Measurements from ENCODE around the gene OSBPL2. TPM values are rescaled to one million over a fixed set of nuclear protein-coding genes. Genes with fewer than 3 reads are reported as not detected.

OSBPL2 gene
- total and polyA plus RNA-seq, 2 donors (not counting 1 experiment from before 2014, with no cell fraction given), result 13.3 to 27.9 TPM

DNA sequence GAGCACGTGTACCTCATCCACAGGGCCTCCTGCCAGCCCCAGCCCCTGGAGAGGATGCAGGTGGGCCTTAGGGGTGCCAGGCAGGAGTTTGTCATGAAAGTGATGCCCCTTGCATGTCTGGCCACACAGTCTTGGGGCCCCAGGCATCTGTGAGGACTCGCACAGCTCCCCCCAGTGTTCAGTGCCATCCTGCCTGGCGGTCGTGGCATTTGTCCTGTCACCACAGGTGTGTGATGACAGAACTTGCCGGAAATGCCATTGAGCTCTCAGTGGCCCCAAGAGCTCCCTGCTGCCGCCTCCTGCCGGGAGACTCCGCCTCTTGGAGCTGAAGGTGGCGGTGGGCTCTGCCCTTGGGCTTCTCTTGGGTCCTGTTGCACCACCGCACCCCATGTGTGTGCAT is 33.9 kb downstream of the OSBPL2 start:
- Histone ChIP-seq H3K79me2 (ENCODE audit: control insufficient read depth, insufficient read depth, low read length) (no peaks in the 10 kb centered on the region), H4K20me1 (ENCODE audit: control insufficient read depth, extremely low read depth, insufficient read depth, low read length) (no peaks in the 10 kb centered on the region), H3K4me1 (ENCODE audit: control insufficient read depth, extremely low read depth, insufficient read depth, low read length) (no peaks in the 10 kb centered on the region), H3K27me3 (ENCODE audit: control insufficient read depth, insufficient read depth, low read length) (no peaks in the 10 kb centered on the region), H3K9ac (ENCODE audit: insufficient read depth, low read length) (no peak overlapping the region), H2AFZ (ENCODE audit: low read length) (no peak overlapping the region), H3K9me3 (ENCODE audit: control insufficient read depth, insufficient read depth, low read depth, low read length) (no peaks in the 10 kb centered on the region), H3K27ac (ENCODE audit: insufficient read depth, low read length) (no peak overlapping the region), H3K36me3 (ENCODE audit: control insufficient read depth, insufficient read depth, low read length) (peaks cover 3% of the 10 kb centered on the region), H3K4me2 (ENCODE audit: extremely low read depth, insufficient read depth, low read length) (no peak overlapping the region), H3K4me3 (replicated peaks in 1 of 4; ENCODE audit: control extremely low read depth in 1 of 4, insufficient read depth in 1 of 4, low read depth in 3 of 4, low read length in 4 of 4) (no peak overlapping the region)
- TF ChIP-seq, protein P1, sequence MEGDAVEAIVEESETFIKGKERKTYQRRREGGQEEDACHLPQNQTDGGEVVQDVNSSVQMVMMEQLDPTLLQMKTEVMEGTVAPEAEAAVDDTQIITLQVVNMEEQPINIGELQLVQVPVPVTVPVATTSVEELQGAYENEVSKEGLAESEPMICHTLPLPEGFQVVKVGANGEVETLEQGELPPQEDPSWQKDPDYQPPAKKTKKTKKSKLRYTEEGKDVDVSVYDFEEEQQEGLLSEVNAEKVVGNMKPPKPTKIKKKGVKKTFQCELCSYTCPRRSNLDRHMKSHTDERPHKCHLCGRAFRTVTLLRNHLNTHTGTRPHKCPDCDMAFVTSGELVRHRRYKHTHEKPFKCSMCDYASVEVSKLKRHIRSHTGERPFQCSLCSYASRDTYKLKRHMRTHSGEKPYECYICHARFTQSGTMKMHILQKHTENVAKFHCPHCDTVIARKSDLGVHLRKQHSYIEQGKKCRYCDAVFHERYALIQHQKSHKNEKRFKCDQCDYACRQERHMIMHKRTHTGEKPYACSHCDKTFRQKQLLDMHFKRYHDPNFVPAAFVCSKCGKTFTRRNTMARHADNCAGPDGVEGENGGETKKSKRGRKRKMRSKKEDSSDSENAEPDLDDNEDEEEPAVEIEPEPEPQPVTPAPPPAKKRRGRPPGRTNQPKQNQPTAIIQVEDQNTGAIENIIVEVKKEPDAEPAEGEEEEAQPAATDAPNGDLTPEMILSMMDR (conservative IDR thresholded peaks at IDR 0.05 in 1 of 2, IDR thresholded peaks at IDR 0.05 in 1 of 2; ENCODE audit: low read depth in 1 of 2, low read length in 2 of 2), result no peak
- no peak for TF ChIP-seq EZH2 (IDR thresholded peaks at IDR 0.05; ENCODE audit: low read length, missing control alignments)
- DNase-seq (ENCODE audit: low read depth in 2 of 2), result no peak

- Histone ChIP-seq H3K4me3 (replicated peaks in 1 of 4; ENCODE audit: control extremely low read depth in 1 of 4, insufficient read depth in 1 of 4, low read depth in 3 of 4, low read length in 4 of 4) (no peak overlapping the region), H3K4me2 (ENCODE audit: extremely low read depth, insufficient read depth, low read length) (no peak overlapping the region), H3K9ac (ENCODE audit: insufficient read depth, low read length) (no peak overlapping the region), H3K79me2 (ENCODE audit: control insufficient read depth, insufficient read depth, low read length) (no peaks in the 10 kb centered on the region), H3K9me3 (ENCODE audit: control insufficient read depth, insufficient read depth, low read depth, low read length) (no peaks in the 10 kb centered on the region), H4K20me1 (ENCODE audit: control insufficient read depth, extremely low read depth, insufficient read depth, low read length) (no peaks in the 10 kb centered on the region), H2AFZ (ENCODE audit: low read length) (no peak overlapping the region), H3K27ac (ENCODE audit: insufficient read depth, low read length) (no peak overlapping the region), H3K4me1 (ENCODE audit: control insufficient read depth, extremely low read depth, insufficient read depth, low read length) (no peaks in the 10 kb centered on the region), H3K27me3 (ENCODE audit: control insufficient read depth, insufficient read depth, low read length) (no peaks in the 10 kb centered on the region), H3K36me3 (ENCODE audit: control insufficient read depth, insufficient read depth, low read length) (peaks cover 3% of the 10 kb centered on the region)
- DNase-seq (ENCODE audit: low read depth in 2 of 2), result no peak
- TF ChIP-seq, protein P1 (conservative IDR thresholded peaks at IDR 0.05 in 1 of 2, IDR thresholded peaks at IDR 0.05 in 1 of 2; ENCODE audit: low read depth in 1 of 2, low read length in 2 of 2), result no peak
- no peak for TF ChIP-seq EZH2 (IDR thresholded peaks at IDR 0.05; ENCODE audit: low read length, missing control alignments)
These were observed 35.1 kb downstream of the OSBPL2 start for GRCh38 chr20:62273416-62273815.

GRCh38 chr20:62274332-62274950 is 36.1 kb downstream of the OSBPL2 start:
- Histone ChIP-seq H4K20me1 (ENCODE audit: control insufficient read depth, extremely low read depth, insufficient read depth, low read length) (no peaks in the 10 kb centered on the region), H3K27ac (ENCODE audit: insufficient read depth, low read length) (no peak overlapping the region), H3K27me3 (ENCODE audit: control insufficient read depth, insufficient read depth, low read length) (no peaks in the 10 kb centered on the region), H3K4me3 (replicated peaks in 1 of 4; ENCODE audit: control extremely low read depth in 1 of 4, insufficient read depth in 1 of 4, low read depth in 3 of 4, low read length in 4 of 4) (no peak overlapping the region), H2AFZ (ENCODE audit: low read length) (no peak overlapping the region), H3K4me2 (ENCODE audit: extremely low read depth, insufficient read depth, low read length) (no peak overlapping the region), H3K4me1 (ENCODE audit: control insufficient read depth, extremely low read depth, insufficient read depth, low read length) (no peaks in the 10 kb centered on the region), H3K9ac (ENCODE audit: insufficient read depth, low read length) (no peak overlapping the region), H3K9me3 (ENCODE audit: control insufficient read depth, insufficient read depth, low read depth, low read length) (no peaks in the 10 kb centered on the region), H3K36me3 (ENCODE audit: control insufficient read depth, insufficient read depth, low read length) (peaks cover 3% of the 10 kb centered on the region), H3K79me2 (ENCODE audit: control insufficient read depth, insufficient read depth, low read length) (no peaks in the 10 kb centered on the region)
- TF ChIP-seq, protein P1 (conservative IDR thresholded peaks at IDR 0.05 in 1 of 2, IDR thresholded peaks at IDR 0.05 in 1 of 2; ENCODE audit: low read depth in 1 of 2, low read length in 2 of 2), result no peak
- TF ChIP-seq EZH2 (IDR thresholded peaks at IDR 0.05; ENCODE audit: low read length, missing control alignments), result no peak
- peak in 1 of 2 donors; percentile 10 for DNase-seq (ENCODE audit: low read depth in 2 of 2)
